Measurements from ENCODE around the gene ZNF99.

- TF ChIP-seq, protein P1, sequence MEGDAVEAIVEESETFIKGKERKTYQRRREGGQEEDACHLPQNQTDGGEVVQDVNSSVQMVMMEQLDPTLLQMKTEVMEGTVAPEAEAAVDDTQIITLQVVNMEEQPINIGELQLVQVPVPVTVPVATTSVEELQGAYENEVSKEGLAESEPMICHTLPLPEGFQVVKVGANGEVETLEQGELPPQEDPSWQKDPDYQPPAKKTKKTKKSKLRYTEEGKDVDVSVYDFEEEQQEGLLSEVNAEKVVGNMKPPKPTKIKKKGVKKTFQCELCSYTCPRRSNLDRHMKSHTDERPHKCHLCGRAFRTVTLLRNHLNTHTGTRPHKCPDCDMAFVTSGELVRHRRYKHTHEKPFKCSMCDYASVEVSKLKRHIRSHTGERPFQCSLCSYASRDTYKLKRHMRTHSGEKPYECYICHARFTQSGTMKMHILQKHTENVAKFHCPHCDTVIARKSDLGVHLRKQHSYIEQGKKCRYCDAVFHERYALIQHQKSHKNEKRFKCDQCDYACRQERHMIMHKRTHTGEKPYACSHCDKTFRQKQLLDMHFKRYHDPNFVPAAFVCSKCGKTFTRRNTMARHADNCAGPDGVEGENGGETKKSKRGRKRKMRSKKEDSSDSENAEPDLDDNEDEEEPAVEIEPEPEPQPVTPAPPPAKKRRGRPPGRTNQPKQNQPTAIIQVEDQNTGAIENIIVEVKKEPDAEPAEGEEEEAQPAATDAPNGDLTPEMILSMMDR (conservative IDR thresholded peaks at IDR 0.05; ENCODE audit: low read depth in 2 of 2) = no peak
- no peak for TF ChIP-seq STAT1 (IDR thresholded peaks at IDR 0.05; ENCODE audit: unreplicated experiment)
- no peak for TF ChIP-seq POLR2AphosphoS5 (IDR thresholded peaks at IDR 0.05; ENCODE audit: low read depth)
- no peak for TF ChIP-seq EZH2 (IDR thresholded peaks at IDR 0.05; ENCODE audit: low read depth, unreplicated experiment)
- TF ChIP-seq REST (IDR thresholded peaks at IDR 0.05; ENCODE audit: unreplicated experiment) = no peak
- TF ChIP-seq ZNF462 (CRISPR knock-in tag; IDR thresholded peaks at IDR 0.05) = no peak
- TF ChIP-seq EZH2phosphoT487 (IDR thresholded peaks at IDR 0.05; ENCODE audit: unreplicated experiment) = no peak
- no peak for TF ChIP-seq JUNB (IDR thresholded peaks at IDR 0.05; ENCODE audit: unreplicated experiment)
- TF ChIP-seq CREB1 (CRISPR knock-in tag; IDR thresholded peaks at IDR 0.05; ENCODE audit: low read depth) = no peak
- TF ChIP-seq NANOG (IDR thresholded peaks at IDR 0.05; ENCODE audit: borderline replicate concordance) = no peak
These were observed 30.2 kb upstream of the ZNF99 start for GRCh38 chr19:22814124-22814523.

Data from GM23338 (cell line).